Tibial nerve (tissue), 4 donors: ENCODE data around the gene TMED10.

Experiments
- EP300 ChIP-seq, 2 donors: sonication (generic); formaldehyde crosslinking; IDR thresholded peaks; one replicate each; pipeline ENCODE4 v1.6.1; 2017; ENCODE audit warnings: antibody characterized with exemption in 2 of 2, mild to moderate bottlenecking in 1 of 2
- POLR2A ChIP-seq, 2 donors: fragments of 450-650 bp; IDR thresholded peaks; one replicate each; pipeline ENCODE4 v1.6.1; 2017; ENCODE audit warnings: antibody characterized with exemption in 2 of 2, mild to moderate bottlenecking in 2 of 2, moderate library complexity in 2 of 2
- TF ChIP-seq, protein P1 (sequence below), 5 experiments: fragments of 200-600 bp in 3 of 5; fragments of 450-650 bp in 2 of 5; sonication (generic) in 3 of 5; IDR thresholded peaks; one replicate each; pipeline ENCODE4 v1.5.1; 2016 to 2019; ENCODE audit warnings: antibody characterized with exemption in 5 of 5, mild to moderate bottlenecking in 3 of 5, moderate library complexity in 2 of 5

GRCh38 chr14:75191100-75191499 is 14.7 kb upstream of the TMED10 start:
- no peak for TF ChIP-seq EP300 (IDR thresholded peaks at IDR 0.05)
- TF ChIP-seq, protein P1, sequence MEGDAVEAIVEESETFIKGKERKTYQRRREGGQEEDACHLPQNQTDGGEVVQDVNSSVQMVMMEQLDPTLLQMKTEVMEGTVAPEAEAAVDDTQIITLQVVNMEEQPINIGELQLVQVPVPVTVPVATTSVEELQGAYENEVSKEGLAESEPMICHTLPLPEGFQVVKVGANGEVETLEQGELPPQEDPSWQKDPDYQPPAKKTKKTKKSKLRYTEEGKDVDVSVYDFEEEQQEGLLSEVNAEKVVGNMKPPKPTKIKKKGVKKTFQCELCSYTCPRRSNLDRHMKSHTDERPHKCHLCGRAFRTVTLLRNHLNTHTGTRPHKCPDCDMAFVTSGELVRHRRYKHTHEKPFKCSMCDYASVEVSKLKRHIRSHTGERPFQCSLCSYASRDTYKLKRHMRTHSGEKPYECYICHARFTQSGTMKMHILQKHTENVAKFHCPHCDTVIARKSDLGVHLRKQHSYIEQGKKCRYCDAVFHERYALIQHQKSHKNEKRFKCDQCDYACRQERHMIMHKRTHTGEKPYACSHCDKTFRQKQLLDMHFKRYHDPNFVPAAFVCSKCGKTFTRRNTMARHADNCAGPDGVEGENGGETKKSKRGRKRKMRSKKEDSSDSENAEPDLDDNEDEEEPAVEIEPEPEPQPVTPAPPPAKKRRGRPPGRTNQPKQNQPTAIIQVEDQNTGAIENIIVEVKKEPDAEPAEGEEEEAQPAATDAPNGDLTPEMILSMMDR (IDR thresholded peaks at IDR 0.05): no peak
- no peak for TF ChIP-seq POLR2A (IDR thresholded peaks at IDR 0.05)
